H1 (cell line): ENCODE data around the gene SFTPB. TPM values are rescaled to one million over a fixed set of nuclear protein-coding genes. Genes with fewer than 3 reads are reported as not detected.

Experiments used
- CTCF ChIA-PET: fragments of 300-600 bp; sonication (Branson Sonifier 250); formaldehyde crosslinking; loops from one replicate; lab custom pipeline; 2021; ENCODE audit not compliant: partially characterized antibody; lab: Charles Lee
- POLR2A ChIA-PET: fragments of 300-600 bp; sonication (Branson Sonifier 250); formaldehyde crosslinking; loops from one replicate; lab custom pipeline; 2021; ENCODE audit warnings: inconsistent platforms; ENCODE audit not compliant: partially characterized antibody; lab: Charles Lee
- DNase-seq, 2 experiments: peaks; one replicate each; pipeline versions ENCODE4 v3.0.0 to v3.0.0-alpha.2; 2010 to 2022; ENCODE audit warnings: low spot score in 2 of 2, low read depth in 1 of 2, mixed read lengths in 1 of 2
- FAIRE-seq: peaks from 2 replicates; lab custom pipeline; 2011; peaks lifted over from hg19 to GRCh38; lab: Jason Lieb, UNC
- H2AFZ ChIP-seq: 2 replicates; pipeline ENCODE4 v1.8.1; 2012; ENCODE audit warnings: low read length, inconsistent platforms
- H2AK5ac ChIP-seq: 2 replicates; pipeline ENCODE4 v1.6.1; 2013; ENCODE audit warnings: low read depth, low read length
- H2BK120ac ChIP-seq: replicated peaks from 2 replicates; pipeline ENCODE3; 2013; ENCODE audit warnings: low read depth, low read length, inconsistent platforms
- H2BK12ac ChIP-seq: 2 replicates; pipeline ENCODE4 v1.6.1; 2013; ENCODE audit warnings: low read depth, low read length
- H2BK15ac ChIP-seq: 2 replicates; pipeline ENCODE4 v1.6.1; 2013; ENCODE audit warnings: low read length
- H2BK20ac ChIP-seq: 2 replicates; pipeline ENCODE4 v1.6.1; 2013; ENCODE audit warnings: low read length
- H2BK5ac ChIP-seq: 2 replicates; pipeline ENCODE4 v1.6.1; 2013; ENCODE audit warnings: low read depth, low read length
- H3K14ac ChIP-seq: 2 replicates; pipeline ENCODE4 v1.6.1; 2013; ENCODE audit warnings: inconsistent platforms; ENCODE audit not compliant: insufficient read length
- H3K18ac ChIP-seq: 2 replicates; pipeline ENCODE4 v1.6.1; 2013; ENCODE audit warnings: low read length; ENCODE audit errors: extremely low read depth
- H3K23ac ChIP-seq: 2 replicates; pipeline ENCODE4 v1.6.1; 2013; ENCODE audit warnings: inconsistent platforms; ENCODE audit not compliant: insufficient read length
- H3K23me2 ChIP-seq: 2 replicates; pipeline ENCODE4 v1.6.1; 2013; ENCODE audit warnings: low read depth, low read length
- H3K27ac ChIP-seq: 2 replicates; pipeline ENCODE4 v1.6.1; 2011; ENCODE audit warnings: low read depth, low read length, inconsistent platforms
- H3K27me3 ChIP-seq, 4 experiments: replicated peaks in 1 of 4; 1 replicate in 1 of 4; 2 replicates in 3 of 4; pipeline versions ENCODE4 v1.6.1 to v1.8.1; 2011 to 2013; ENCODE audit warnings: low read length in 3 of 4, mild to moderate bottlenecking in 3 of 4, inconsistent platforms in 2 of 4, mixed read lengths in 2 of 4, moderate library complexity in 1 of 4; ENCODE audit not compliant: control insufficient read depth in 3 of 4, insufficient read depth in 3 of 4; ENCODE audit errors: extremely low read depth in 1 of 4
- H3K36me3 ChIP-seq, 4 experiments: 2 replicates each; pipeline versions ENCODE4 v1.6.1 to v1.8.1; 2011 to 2013; ENCODE audit warnings: mild to moderate bottlenecking in 4 of 4, low read length in 3 of 4, moderate library complexity in 2 of 4, control low read depth in 1 of 4, inconsistent platforms in 1 of 4; ENCODE audit not compliant: insufficient read depth in 4 of 4, control insufficient read depth in 2 of 4
- H3K4ac ChIP-seq: replicated peaks from 2 replicates; pipeline ENCODE3; 2013; ENCODE audit warnings: low read length, low read depth, mixed read lengths, inconsistent platforms; ENCODE audit not compliant: insufficient read length
- H3K4me1 ChIP-seq, 4 experiments: replicated peaks in 1 of 4; 1 replicate in 1 of 4; 2 replicates in 3 of 4; pipeline versions ENCODE4 v1.6.1 to v1.8.1; 2011 to 2013; ENCODE audit warnings: low read length in 3 of 4, inconsistent platforms in 2 of 4, mixed read lengths in 1 of 4; ENCODE audit not compliant: insufficient read depth in 4 of 4, control insufficient read depth in 3 of 4
- H3K4me2 ChIP-seq, 2 experiments: 2 replicates each; pipeline versions ENCODE4 v1.6.1 to v1.8.1; 2011 to 2013; ENCODE audit warnings: low read depth in 2 of 2, low read length in 2 of 2, control low read depth in 1 of 2, inconsistent platforms in 1 of 2, mild to moderate bottlenecking in 1 of 2; ENCODE audit not compliant: insufficient read depth in 1 of 2
- H3K4me3 ChIP-seq, 4 experiments: fragments of 200-600, 300-600 bp in 1 of 4; sonication (generic), shearing (Covaris generic), sonication (Bioruptor Twin) in 1 of 4; 2 replicates each; pipeline versions ENCODE4 v1.5.1 to v1.8.1; 2011 to 2016; ENCODE audit warnings: low read length in 4 of 4, low read depth in 3 of 4, control low read depth in 2 of 4, inconsistent platforms in 2 of 4, mild to moderate bottlenecking in 2 of 4, mixed read lengths in 1 of 4, moderate library complexity in 1 of 4; ENCODE audit not compliant: insufficient read depth in 2 of 4; ENCODE audit errors: extremely low read depth in 1 of 4
- H3K56ac ChIP-seq: replicated peaks from 2 replicates; pipeline ENCODE3; 2013; ENCODE audit warnings: low read depth, mild to moderate bottlenecking, mixed read lengths, low read length, inconsistent platforms; ENCODE audit not compliant: insufficient read length
- H3K79me1 ChIP-seq: 2 replicates; pipeline ENCODE4 v1.6.1; 2013; ENCODE audit warnings: low read depth, low read length, control low read depth
- H3K79me2 ChIP-seq, 2 experiments: 2 replicates each; pipeline versions ENCODE4 v1.6.1 to v1.8.1; 2012 to 2013; ENCODE audit warnings: low read length in 2 of 2, mild to moderate bottlenecking in 2 of 2, inconsistent platforms in 1 of 2; ENCODE audit not compliant: insufficient read depth in 2 of 2, control insufficient read depth in 1 of 2
- H3K9ac ChIP-seq, 4 experiments: replicated peaks in 1 of 4; 1 replicate in 1 of 4; 2 replicates in 3 of 4; pipeline versions ENCODE4 v1.6.1 to v1.8.1; 2011 to 2013; ENCODE audit warnings: low read depth in 3 of 4, low read length in 3 of 4, control low read depth in 2 of 4, mild to moderate bottlenecking in 2 of 4, moderate library complexity in 2 of 4, inconsistent platforms in 1 of 4; ENCODE audit errors: extremely low read depth in 1 of 4
- H3K9me3 ChIP-seq, 2 experiments: 2 replicates each; pipeline versions ENCODE4 v1.6.1 to v1.8.1; 2012 to 2013; ENCODE audit warnings: mild to moderate bottlenecking in 2 of 2, moderate library complexity in 2 of 2, control low read depth in 1 of 2, inconsistent platforms in 1 of 2, low read depth in 1 of 2, low read length in 1 of 2, mixed read lengths in 1 of 2; ENCODE audit not compliant: insufficient read depth in 2 of 2
- H4K20me1 ChIP-seq, 2 experiments: replicated peaks in 1 of 2; 2 replicates each; pipeline versions ENCODE3 to v1.8.1; 2011 to 2013; ENCODE audit warnings: inconsistent platforms in 2 of 2, low read length in 2 of 2, mild to moderate bottlenecking in 1 of 2; ENCODE audit not compliant: insufficient read depth in 2 of 2, control insufficient read depth in 1 of 2
- H4K5ac ChIP-seq: 2 replicates; pipeline ENCODE4 v1.6.1; 2013; ENCODE audit warnings: low read length, low read depth, mixed read lengths, inconsistent platforms; ENCODE audit not compliant: insufficient read length
- H4K8ac ChIP-seq: 2 replicates; pipeline ENCODE4 v1.8.0; 2013; ENCODE audit warnings: mild to moderate bottlenecking, moderate library complexity, low read length, inconsistent platforms; ENCODE audit not compliant: insufficient read depth; ENCODE audit errors: extremely low read depth
- H4K91ac ChIP-seq: replicated peaks from 2 replicates; pipeline ENCODE3; 2013; ENCODE audit warnings: low read length, mixed read lengths, inconsistent platforms; ENCODE audit not compliant: insufficient read length
- CBX5 ChIP-seq: fragments of 300-800, 300-1000 bp; sonication (generic); IDR thresholded peaks from 2 replicates; pipeline ENCODE4 v1.7.1; 2016; ENCODE audit warnings: antibody characterized with exemption, low read length, low read depth
- EGR1 ChIP-seq: IDR thresholded peaks from 2 replicates; pipeline ENCODE4 v1.6.1; 2011; ENCODE audit warnings: low read depth, low read length, borderline replicate concordance
- GABPA ChIP-seq: IDR thresholded peaks from 2 replicates; pipeline ENCODE4 v1.6.1; 2011; ENCODE audit warnings: mild to moderate bottlenecking, low read length, moderate library complexity, borderline replicate concordance; ENCODE audit not compliant: insufficient read depth
- JUN ChIP-seq: IDR thresholded peaks from 2 replicates; pipeline ENCODE4 v1.6.1; 2011; ENCODE audit warnings: low read depth, mild to moderate bottlenecking, improper control_type of control experiment, low read length
- MAFK ChIP-seq: IDR thresholded peaks from 2 replicates; pipeline ENCODE4 v1.6.1; 2012; ENCODE audit warnings: low read depth, mild to moderate bottlenecking, improper control_type of control experiment, low read length
- NRF1 ChIP-seq: IDR thresholded peaks from 2 replicates; pipeline ENCODE4 v1.6.1; 2011; ENCODE audit warnings: mild to moderate bottlenecking, low read depth, low read length, improper control_type of control experiment
- RFX5 ChIP-seq: IDR thresholded peaks from 2 replicates; pipeline ENCODE4 v1.6.1; 2011; ENCODE audit warnings: low read depth, low read length, improper control_type of control experiment, borderline replicate concordance
- RXRA ChIP-seq: IDR thresholded peaks from 2 replicates; pipeline ENCODE4 v1.6.1; 2011; ENCODE audit warnings: low read depth, mild to moderate bottlenecking, low read length, moderate library complexity; ENCODE audit not compliant: insufficient read depth
- SRF ChIP-seq: IDR thresholded peaks from 2 replicates; pipeline ENCODE4 v1.6.1; 2011; ENCODE audit warnings: mild to moderate bottlenecking, low read depth, low read length, moderate library complexity
- TEAD4 ChIP-seq: IDR thresholded peaks from 2 replicates; pipeline ENCODE4 v1.6.1; 2012; ENCODE audit warnings: low read depth, low read length, inconsistent platforms, mixed read lengths
- YY1 ChIP-seq: IDR thresholded peaks from 2 replicates; pipeline ENCODE4 v1.6.1; 2011; ENCODE audit warnings: low read depth, mild to moderate bottlenecking, low read length
- WGBS, 2 experiments: shearing (Covaris generic) in 1 of 2; methylation state at CpG; one replicate each; pipeline versions ENCODE4 v1.1.6 to v1.1.7; 2013 to 2015; ENCODE audit warnings: low lambda C conversion rate in 2 of 2, mixed read lengths in 2 of 2, inconsistent platforms in 1 of 2, low coverage in 1 of 2, missing lambda C conversion rate in 1 of 2; ENCODE audit not compliant: insufficient replicate concordance in 2 of 2, insufficient coverage in 1 of 2, insufficient read length in 1 of 2; ENCODE audit errors: extremely low coverage in 1 of 2, missing lambda C conversion rate in 1 of 2; 5-methylcytosine and 5-hydroxymethylcytosine counted together
- polyA plus RNA-seq, 7 experiments: library from polyadenylated mRNA; depleted of rRNA in 3 of 7; stranded (reverse) in 5 of 7; unstranded in 2 of 7; fragments of >200 nt in 5 of 7; fragments of 200-250 nt in 2 of 7; gene quantifications; 1 replicate in 5 of 7; 2 replicates in 1 of 7; 4 replicates in 1 of 7; pipeline versions ENCODE4 v1.2.1 to v1.2.3, GENCODE V29; 2011 to 2013; ENCODE audit warnings: missing spikeins in 2 of 7, mixed read lengths in 2 of 7
- total RNA-seq: library from RNA; stranded (reverse); fragmentation: NEBNext Ultra II Directional; extraction: Animal tissue kit (Norgen Biotek cat#: 25700); gene quantifications from 2 replicates; pipeline ENCODE4 v1.2.1, GENCODE V29; 2021
- TF ChIP-seq, protein P1 (sequence below), 3 experiments: IDR thresholded peaks; 1 replicate in 2 of 3; 2 replicates in 1 of 3; pipeline versions ENCODE4 v1.5.1 to v1.6.1; 2011; ENCODE audit warnings: low read length in 3 of 3, mild to moderate bottlenecking in 3 of 3, inconsistent platforms in 2 of 3, low read depth in 1 of 3, moderate library complexity in 1 of 3; ENCODE audit not compliant: insufficient read depth in 1 of 3; ENCODE audit errors: control extremely low read depth in 1 of 3

Gene SFTPB
- total and polyA plus RNA-seq, 2 of the 8 experiments (the other 6 are each of a cell fraction or from before 2014, with no cell fraction given) = not detected

DNA sequence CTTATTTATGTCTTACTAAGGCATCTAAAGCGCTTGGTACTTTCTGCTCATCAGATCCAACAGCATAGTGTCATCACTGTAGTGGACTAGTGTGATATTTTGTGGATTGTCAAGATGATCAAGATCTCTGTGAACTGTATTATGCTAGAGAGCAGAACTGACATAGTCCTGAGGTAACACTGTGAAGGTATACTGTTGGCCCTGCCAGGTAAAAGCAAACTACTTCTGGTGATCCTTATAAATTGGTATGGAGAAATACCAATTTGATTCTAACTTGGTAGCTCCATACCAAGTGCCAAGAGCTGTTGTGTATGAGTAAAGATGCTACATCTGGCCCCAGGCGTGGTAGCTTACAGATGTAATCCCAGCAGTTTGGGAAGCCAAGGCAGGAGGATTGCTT, 15.9 kb downstream of the SFTPB start:
- Histone ChIP-seq H2BK5ac (no peak overlapping the region), H2AK5ac (no peak overlapping the region), H2BK15ac (no peak overlapping the region), H3K23me2 (0 out of 2 replicates have a peak, but pooled peaks cover 2% of the 10 kb centered on the region), H3K9ac (no peak overlapping the region), H4K91ac (no peak overlapping the region), H3K4me3 (no peak overlapping the region), H3K18ac (no peak overlapping the region), H2AFZ (no peak overlapping the region), H4K5ac (no peak overlapping the region), H3K14ac (no peak overlapping the region), H2BK20ac (no peak overlapping the region), H2BK12ac (no peak overlapping the region), H2BK120ac (no peak overlapping the region), H3K4me2 (no peak overlapping the region), H4K8ac (no peak overlapping the region), H3K4ac (no peak overlapping the region), H3K79me2 (no peaks in the 10 kb centered on the region), H3K27me3 (no peaks in the 10 kb centered on the region), H3K9me3 (no peaks in the 10 kb centered on the region), H3K56ac (no peak overlapping the region), H3K36me3 (peaks cover 22 to 62% (median 36%) of the 10 kb centered on the region in 4 experiments), H3K79me1 (no peaks in the 10 kb centered on the region), H3K23ac (no peak overlapping the region), H4K20me1 (peaks cover 0 to 2% of the 10 kb centered on the region in 2 experiments), H3K4me1 (0 out of 7 replicates have a peak, but pooled peaks cover 0 to 3% (median 0%) of the 10 kb centered on the region in 4 experiments), H3K27ac (no peak overlapping the region)
- CTCF ChIA-PET = interaction anchor here (0.7 to 8.4 kb wide), 5 partner anchors 8 to 57 kb away, joined by 3 to 69 read pairs (median 4); no protein-coding TSS in a partner anchor
- DNase-seq = no peak
- no peak for FAIRE-seq
- WGBS, 2 experiments = 90% methylated on average over 2 of the region's 2 CpGs; no CpG with 5 or more reads in 1 of the 2 experiments
- POLR2A ChIA-PET = interaction anchor here (1.8 kb wide), 2 partner anchors 11 to 24 kb away, joined by 3 to 4 read pairs; no protein-coding TSS in a partner anchor
- TF ChIP-seq TEAD4 (no peak), RFX5 (no peak), MAFK (no peak), YY1 (no peak), RXRA (no peak), NRF1 (no peak), GABPA (no peak), SRF (no peak), JUN (no peak), EGR1 (no peak), CBX5 (no peak)
- TF ChIP-seq, protein P1, sequence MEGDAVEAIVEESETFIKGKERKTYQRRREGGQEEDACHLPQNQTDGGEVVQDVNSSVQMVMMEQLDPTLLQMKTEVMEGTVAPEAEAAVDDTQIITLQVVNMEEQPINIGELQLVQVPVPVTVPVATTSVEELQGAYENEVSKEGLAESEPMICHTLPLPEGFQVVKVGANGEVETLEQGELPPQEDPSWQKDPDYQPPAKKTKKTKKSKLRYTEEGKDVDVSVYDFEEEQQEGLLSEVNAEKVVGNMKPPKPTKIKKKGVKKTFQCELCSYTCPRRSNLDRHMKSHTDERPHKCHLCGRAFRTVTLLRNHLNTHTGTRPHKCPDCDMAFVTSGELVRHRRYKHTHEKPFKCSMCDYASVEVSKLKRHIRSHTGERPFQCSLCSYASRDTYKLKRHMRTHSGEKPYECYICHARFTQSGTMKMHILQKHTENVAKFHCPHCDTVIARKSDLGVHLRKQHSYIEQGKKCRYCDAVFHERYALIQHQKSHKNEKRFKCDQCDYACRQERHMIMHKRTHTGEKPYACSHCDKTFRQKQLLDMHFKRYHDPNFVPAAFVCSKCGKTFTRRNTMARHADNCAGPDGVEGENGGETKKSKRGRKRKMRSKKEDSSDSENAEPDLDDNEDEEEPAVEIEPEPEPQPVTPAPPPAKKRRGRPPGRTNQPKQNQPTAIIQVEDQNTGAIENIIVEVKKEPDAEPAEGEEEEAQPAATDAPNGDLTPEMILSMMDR (IDR thresholded peaks at IDR 0.05; ENCODE audit: control extremely low read depth in 1 of 3, insufficient read depth in 1 of 3, low read depth in 1 of 3, low read length in 3 of 3) = no peak
